GM19467 (cell line): ENCODE results near the gene VIT.

Experiments used
- ATAC-seq: cut with Tn5 transposase; IDR thresholded peaks from one replicate; pipeline ENCODE4 v1.9.1; 2021; ENCODE audit warnings: mild to moderate bottlenecking, moderate library complexity; ENCODE audit not compliant: unreplicated experiment

VIT gene

GRCh38 chr2:36708041-36708741 lies 11.7 kb downstream of the VIT start:
- no peak for ATAC-seq

- ATAC-seq: no peak
Measured at GRCh38 chr2:36710858-36711515, 14.5 kb downstream of the VIT start.

- ATAC-seq: no peak
Measured at GRCh38 chr2:36711741-36712314, 15.3 kb downstream of the VIT start.

GRCh38 chr2:36713310-36713709 lies 16.8 kb downstream of the VIT start:
- no peak for ATAC-seq

GRCh38 chr2:36716111-36716510 lies 19.6 kb downstream of the VIT start:
- ATAC-seq: no peak

- no peak for ATAC-seq
Measured at GRCh38 chr2:36717603-36718266, 21.2 kb downstream of the VIT start.

- ATAC-seq: no peak
Measured at GRCh38 chr2:36727550-36727949, 31.0 kb downstream of the VIT start.

- ATAC-seq: no peak
Measured at GRCh38 chr2:36729067-36729466, 32.6 kb downstream of the VIT start.

GRCh38 chr2:36731941-36732672 lies 35.6 kb downstream of the VIT start:
- no peak for ATAC-seq

GRCh38 chr2:36732673-36733036 lies 36.1 kb downstream of the VIT start:
- no peak for ATAC-seq

GRCh38 chr2:36733215-36733614 lies 36.7 kb downstream of the VIT start:
- no peak for ATAC-seq

GRCh38 chr2:36734304-36734703 lies 37.8 kb downstream of the VIT start:
- no peak for ATAC-seq

GRCh38 chr2:36737131-36737750 lies 40.7 kb downstream of the VIT start:
- ATAC-seq: no peak

GRCh38 chr2:36740061-36740460 lies 43.6 kb downstream of the VIT start:
- ATAC-seq: no peak

- ATAC-seq: no peak
Measured at GRCh38 chr2:36741188-36741837, 44.8 kb downstream of the VIT start.

- ATAC-seq: no peak
Measured at GRCh38 chr2:36743954-36744353, 47.4 kb downstream of the VIT start.

GRCh38 chr2:36748166-36748565 lies 51.7 kb downstream of the VIT start:
- no peak for ATAC-seq

- no peak for ATAC-seq
Measured at GRCh38 chr2:36750101-36750500, 53.6 kb downstream of the VIT start.

- ATAC-seq: no peak
Measured at GRCh38 chr2:36753706-36754221, 57.3 kb downstream of the VIT start.

GRCh38 chr2:36754578-36754977 lies 58.1 kb downstream of the VIT start:
- ATAC-seq: no peak
